Ovary (tissue), 9 donors: Measurements from ENCODE around the gene CHTOP. TPM values are rescaled to one million over a fixed set of nuclear protein-coding genes. Genes with fewer than 3 reads are reported as not detected.

Source experiments
- DNase-seq, 5 donors: peaks; one replicate each; pipeline ENCODE4 v3.0.0-alpha.2; 2019 to 2020
- H3K27ac ChIP-seq, 2 donors: fragments of 200-600 bp; one replicate each; pipeline versions ENCODE4 v1.5.1 to v1.8.0; 2019 to 2022
- H3K27me3 ChIP-seq: fragments of 200-600 bp; one replicate; pipeline ENCODE4 v1.8.0; 2022
- H3K36me3 ChIP-seq: fragments of 200-600 bp; sonication (generic); one replicate; pipeline ENCODE4 v1.5.1; 2019
- H3K4me1 ChIP-seq: one replicate; pipeline ENCODE4 v1.8.1; 2013; ENCODE audit warnings: mild to moderate bottlenecking, moderate library complexity; ENCODE audit not compliant: insufficient read depth
- H3K4me3 ChIP-seq: fragments of 200-600 bp; sonication (generic); one replicate; pipeline ENCODE4 v1.5.1; 2017
- H3K9me3 ChIP-seq, 2 donors: fragments of 200-600 bp in 1 of 2; sonication (generic) in 1 of 2; one replicate each; pipeline versions ENCODE4 v1.5.1 to v1.8.1; 2013 to 2019; ENCODE audit warnings: mild to moderate bottlenecking in 1 of 2, moderate library complexity in 1 of 2
- CTCF ChIP-seq, 3 donors: fragments of 450-650 bp in 2 of 3; fragments of 200-600 bp in 1 of 3; IDR thresholded peaks; one replicate each; pipeline versions ENCODE4 v1.5.1 to v1.8.0; 2016 to 2022; ENCODE audit warnings: antibody characterized with exemption in 3 of 3, mild to moderate bottlenecking in 1 of 3
- EP300 ChIP-seq: sonication (generic); formaldehyde crosslinking; IDR thresholded peaks from one replicate; pipeline ENCODE4 v1.6.1; 2017; ENCODE audit warnings: antibody characterized with exemption
- POLR2A ChIP-seq: fragments of 450-650 bp; IDR thresholded peaks from one replicate; pipeline ENCODE4 v1.6.1; 2017; ENCODE audit warnings: antibody characterized with exemption, mild to moderate bottlenecking, moderate library complexity
- WGBS, 3 donors: extraction: QIAGEN DNeasy Blood & Tissue Kit in 1 of 3; methylation state at CpG; one replicate each; pipeline versions ENCODE4 v1.1.5 to v1.1.7; 2013 to 2017; 5-methylcytosine and 5-hydroxymethylcytosine counted together
- intact Hi-C, 4 donors: fragments of 100-400 bp; cut with DNase I; formaldehyde crosslinking; loops; one replicate each; pipeline versions ENCODE4 v1.11.0 to v1.15.1; 2022 to 2023
- polyA plus RNA-seq, 2 donors: library from polyadenylated mRNA; stranded (reverse); fragments of 200-250 nt in 1 of 2; fragments of 350-450 nt in 1 of 2; fragmentation: Illumina TruSeq in 1 of 2; extraction: RNeasy Lipid Tissue Mini Kit (QIAGEN cat#74804) in 1 of 2; gene quantifications; one replicate each; pipeline ENCODE4 v1.2.3, GENCODE V29; 2013 to 2014
- total RNA-seq, 7 donors: library from RNA; depleted of rRNA in 2 of 7; stranded (reverse); fragments of >200 nt in 2 of 7; fragmentation: NEBNext Ultra II Directional in 3 of 7; extraction: Animal tissue kit (Norgen Biotek cat#: 25700) in 3 of 7; gene quantifications; one replicate each; pipeline versions ENCODE4 v1.1.0 to v1.2.4, GENCODE V29; 2016 to 2023
- donor health status: DM: no; HTN: no; CAD: no; lungs with moderate emphysema.
- donor health status: DM: no; HTN: no; CAD: no.
- donor health status: Bipolar disorder and iron deficiency.
- donor health status: DM: yes; HTN: yes; CAD: no.
- donor health status: DM: no; HTN: no; CAD: no.
- donor health status: DM: yes; HTN: yes; CAD: no.

CHTOP gene
- total and polyA plus RNA-seq, 9 donors = 54.0 to 91.1 (median 72.9) TPM

DNA sequence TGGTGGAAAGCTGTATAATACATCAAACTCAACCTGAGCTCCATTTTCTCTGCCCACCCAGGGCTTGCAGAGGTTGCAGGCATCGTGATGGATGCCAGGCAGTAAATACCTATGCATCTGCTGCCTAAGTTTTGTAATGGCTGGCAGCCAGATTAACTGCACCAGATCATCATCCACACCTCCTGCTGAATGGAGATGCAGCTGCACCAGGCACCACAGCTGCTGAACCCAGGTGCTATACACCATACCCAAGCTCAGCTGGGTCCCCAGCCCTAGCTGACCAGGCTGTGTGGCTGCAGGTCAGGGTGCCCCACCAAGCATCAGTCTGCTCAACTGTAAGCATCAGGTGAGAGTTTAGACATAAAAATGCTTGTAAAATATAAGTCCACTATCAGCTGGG is 17.9 kb downstream of the CHTOP start:
- no peak for DNase-seq
- no peaks in the 10 kb centered on the region for H3K36me3 ChIP-seq
- H3K4me3 ChIP-seq = no peak overlapping the region
- intact Hi-C loops = no loop called here
- TF ChIP-seq POLR2A (no peak), EP300 (no peak), CTCF (IDR thresholded peaks at IDR 0.05) (no peak)
- WGBS, 3 donors = 78 to 93% (median 80%) methylated on average over 1 of the region's 1 CpG
- no peak overlapping the region for H3K27ac ChIP-seq
- H3K4me1 ChIP-seq = no peaks in the 10 kb centered on the region
- H3K27me3 ChIP-seq = no peaks in the 10 kb centered on the region
- no peaks in the 10 kb centered on the region for H3K9me3 ChIP-seq

DNA sequence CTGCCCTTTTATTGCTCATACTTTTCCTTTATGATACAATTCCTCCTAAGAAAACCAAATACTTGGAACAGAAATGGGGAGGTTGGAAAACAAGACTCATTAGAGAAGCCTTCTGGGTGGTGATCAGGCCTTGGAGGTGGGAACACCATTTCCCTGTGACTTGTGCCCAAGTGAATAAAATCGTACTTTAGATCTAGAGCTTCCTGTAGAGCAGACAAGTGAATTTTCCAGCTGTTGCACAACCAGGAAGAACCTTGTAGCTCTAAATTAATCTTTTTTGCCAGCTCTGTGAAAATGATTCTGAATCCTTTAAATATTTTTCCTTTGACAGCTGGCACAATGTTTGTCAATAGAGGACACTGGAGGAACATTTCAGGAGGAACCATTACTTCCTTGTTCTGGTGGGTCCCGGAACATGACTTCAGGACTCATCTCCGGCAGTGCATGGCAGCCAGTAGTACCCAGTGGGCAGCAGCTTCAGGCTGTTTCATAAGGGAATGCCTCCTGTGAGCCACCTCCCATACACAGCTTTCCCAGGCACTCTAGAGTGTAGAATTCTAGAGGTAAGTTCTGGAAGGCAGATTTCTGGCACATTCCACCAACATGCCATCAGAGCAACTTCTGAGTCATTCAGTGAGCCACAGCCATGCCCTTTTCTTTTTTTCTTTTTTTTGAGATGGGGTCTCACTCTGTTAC is 19.1 kb downstream of the CHTOP start:
- no peaks in the 10 kb centered on the region for H3K27me3 ChIP-seq
- no peak overlapping the region for H3K4me3 ChIP-seq
- TF ChIP-seq POLR2A (no peak), CTCF (IDR thresholded peaks at IDR 0.05) (no peak), EP300 (no peak)
- DNase-seq = no peak
- intact Hi-C loops = no loop called here
- 56 to 64% (median 61%) methylated on average over 3 of the region's 3 CpGs for WGBS, 3 donors
- no peaks in the 10 kb centered on the region for H3K36me3 ChIP-seq
- H3K27ac ChIP-seq = no peak overlapping the region
- no peaks in the 10 kb centered on the region for H3K4me1 ChIP-seq
- H3K9me3 ChIP-seq = no peaks in the 10 kb centered on the region

DNA sequence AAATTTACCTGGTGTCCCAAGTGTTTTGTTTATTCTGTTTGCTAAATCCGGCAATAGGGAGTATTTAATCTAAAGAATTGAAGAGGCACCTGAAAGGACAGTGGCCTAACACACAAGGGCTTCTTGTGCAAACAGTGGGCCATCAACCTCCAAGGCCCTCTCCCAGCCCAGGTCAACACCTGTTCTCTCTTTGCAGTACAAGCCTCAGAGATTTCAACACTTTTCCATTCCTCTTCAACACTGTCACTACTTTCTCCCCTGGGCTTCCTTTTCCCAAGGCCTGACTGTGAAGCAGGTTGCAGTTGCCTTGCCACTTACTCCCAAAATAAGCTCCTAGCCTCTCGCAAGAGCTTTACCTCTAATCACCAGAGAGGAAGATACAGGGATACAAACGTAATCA is 21.5 kb downstream of the CHTOP start:
- no peak for TF ChIP-seq EP300
- TF ChIP-seq POLR2A = no peak
- TF ChIP-seq CTCF (IDR thresholded peaks at IDR 0.05) = no peak
- no peaks in the 10 kb centered on the region for H3K27me3 ChIP-seq
- H3K9me3 ChIP-seq = no peaks in the 10 kb centered on the region
- intact Hi-C loops = no loop called here
- DNase-seq = no peak
- H3K36me3 ChIP-seq = no peaks in the 10 kb centered on the region
- WGBS, 3 donors = 84 to 89% (median 88%) methylated on average over 3 of the region's 3 CpGs
- no peak overlapping the region for H3K4me3 ChIP-seq
- H3K27ac ChIP-seq = no peak overlapping the region
- H3K4me1 ChIP-seq = peaks cover 2% of the 10 kb centered on the region

GRCh38 chr1:153658400-153659174 is 24.7 kb downstream of the CHTOP start, which contains the start of gene SNAPIN:
Gene SNAPIN, plus strand, starts transcription at chr1:153658703. Its CDS starts 41 bp downstream, at chr1:153658744.
- intact Hi-C loops = no loop called here
- Histone ChIP-seq H3K9me3 (no peaks in the 10 kb centered on the region), H3K27me3 (no peaks in the 10 kb centered on the region), H3K36me3 (no peaks in the 10 kb centered on the region), H3K27ac (peak within 1 kb of the TSS; percentile 86 to 91), H3K4me3 (peak within 1 kb of the TSS; percentile 57), H3K4me1 (peaks cover 2% of the 10 kb centered on the region)
- DNase-seq = peak; percentile 90 to 93 (median 91)
- 2% methylated on average over 36 to 53 of the region's 53 CpGs for WGBS, 3 donors
- peak; percentile 49 for TF ChIP-seq EP300
- peak in 2 of 3 donors; percentile 23 to 30 for TF ChIP-seq CTCF (IDR thresholded peaks at IDR 0.05)
- TF ChIP-seq POLR2A = peak; percentile 72
